ENCODE results near the gene NMT1. TPM values are rescaled to one million over a fixed set of nuclear protein-coding genes. Genes with fewer than 3 reads are reported as not detected.

The NMT1 gene
- total and polyA plus RNA-seq, 4 donors: 27.0 to 83.7 (median 42.6) TPM

GRCh38 chr17:45137561-45138305 is 76.6 kb downstream of the NMT1 start:
- Histone ChIP-seq H3K27me3 (ENCODE audit: control insufficient read depth in 4 of 4, insufficient read depth in 4 of 4, low read length in 3 of 4) (no peaks in the 10 kb centered on the region), H3K27ac (ENCODE audit: low read depth in 1 of 2, low read length in 2 of 2) (peak overlapping the region; percentile 90 to 91), H3K9ac (ENCODE audit: low read depth in 1 of 2, low read length in 2 of 2) (peak overlapping the region; percentile 17 to 75), H3K4me3 (ENCODE audit: low read depth in 1 of 3, low read length in 3 of 3) (peak overlapping the region in 2 of 3 donors; percentile 67 to 73), H3K9me3 (ENCODE audit: control insufficient read depth in 4 of 4, low read length in 3 of 4) (no peaks in the 10 kb centered on the region), H3K4me1 (ENCODE audit: control insufficient read depth in 4 of 4, insufficient read depth in 4 of 4, low read length in 3 of 4) (peaks cover 2 to 48% (median 36%) of the 10 kb centered on the region in 4 donors), H3K36me3 (ENCODE audit: control insufficient read depth in 4 of 4, insufficient read depth in 3 of 4, low read depth in 1 of 4, low read length in 3 of 4) (peaks cover 2 to 9% (median 7%) of the 10 kb centered on the region in 4 donors)
- WGBS: 31% methylated on average over 11 of the region's 11 CpGs
- DNase-seq (ENCODE audit: low spot score): no peak
- TF ChIP-seq YY1 (IDR thresholded peaks at IDR 0.05) (peak; percentile 75), RXRA (IDR thresholded peaks at IDR 0.05) (peak; percentile 98 to 99), HNF4G (IDR thresholded peaks at IDR 0.05) (peak; percentile 99), MAX (IDR thresholded peaks at IDR 0.05) (peak; percentile 89), GABPA (IDR thresholded peaks at IDR 0.05 in 1 of 2, conservative IDR thresholded peaks at IDR 0.05 in 1 of 2) (peak in 1 of 2 donors; percentile 23), EGR1 (IDR thresholded peaks at IDR 0.05; ENCODE audit: low read depth in 2 of 2) (peak in 1 of 2 donors; percentile 68), RAD21 (IDR thresholded peaks at IDR 0.05) (peak; percentile 57 to 59), FOXA1 (IDR thresholded peaks at IDR 0.05) (peak; percentile 48), JUND (IDR thresholded peaks at IDR 0.05) (peak in 1 of 2 donors; percentile 82), HNF4A (conservative IDR thresholded peaks at IDR 0.05) (peak; percentile 99 to 100), FOXA2 (IDR thresholded peaks at IDR 0.05) (peak; percentile 26), SP1 (IDR thresholded peaks at IDR 0.05) (peak; percentile 100), NR2F2 (IDR thresholded peaks at IDR 0.05) (peak; percentile 85), ZBTB33 (IDR thresholded peaks at IDR 0.05) (peak; percentile 84), TAF1 (conservative IDR thresholded peaks at IDR 0.05) (no peak)
- TF ChIP-seq, protein P1, sequence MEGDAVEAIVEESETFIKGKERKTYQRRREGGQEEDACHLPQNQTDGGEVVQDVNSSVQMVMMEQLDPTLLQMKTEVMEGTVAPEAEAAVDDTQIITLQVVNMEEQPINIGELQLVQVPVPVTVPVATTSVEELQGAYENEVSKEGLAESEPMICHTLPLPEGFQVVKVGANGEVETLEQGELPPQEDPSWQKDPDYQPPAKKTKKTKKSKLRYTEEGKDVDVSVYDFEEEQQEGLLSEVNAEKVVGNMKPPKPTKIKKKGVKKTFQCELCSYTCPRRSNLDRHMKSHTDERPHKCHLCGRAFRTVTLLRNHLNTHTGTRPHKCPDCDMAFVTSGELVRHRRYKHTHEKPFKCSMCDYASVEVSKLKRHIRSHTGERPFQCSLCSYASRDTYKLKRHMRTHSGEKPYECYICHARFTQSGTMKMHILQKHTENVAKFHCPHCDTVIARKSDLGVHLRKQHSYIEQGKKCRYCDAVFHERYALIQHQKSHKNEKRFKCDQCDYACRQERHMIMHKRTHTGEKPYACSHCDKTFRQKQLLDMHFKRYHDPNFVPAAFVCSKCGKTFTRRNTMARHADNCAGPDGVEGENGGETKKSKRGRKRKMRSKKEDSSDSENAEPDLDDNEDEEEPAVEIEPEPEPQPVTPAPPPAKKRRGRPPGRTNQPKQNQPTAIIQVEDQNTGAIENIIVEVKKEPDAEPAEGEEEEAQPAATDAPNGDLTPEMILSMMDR (IDR thresholded peaks at IDR 0.05; ENCODE audit: low read depth, low read length, missing input control): no peak
- TF ChIP-seq, protein P2, sequence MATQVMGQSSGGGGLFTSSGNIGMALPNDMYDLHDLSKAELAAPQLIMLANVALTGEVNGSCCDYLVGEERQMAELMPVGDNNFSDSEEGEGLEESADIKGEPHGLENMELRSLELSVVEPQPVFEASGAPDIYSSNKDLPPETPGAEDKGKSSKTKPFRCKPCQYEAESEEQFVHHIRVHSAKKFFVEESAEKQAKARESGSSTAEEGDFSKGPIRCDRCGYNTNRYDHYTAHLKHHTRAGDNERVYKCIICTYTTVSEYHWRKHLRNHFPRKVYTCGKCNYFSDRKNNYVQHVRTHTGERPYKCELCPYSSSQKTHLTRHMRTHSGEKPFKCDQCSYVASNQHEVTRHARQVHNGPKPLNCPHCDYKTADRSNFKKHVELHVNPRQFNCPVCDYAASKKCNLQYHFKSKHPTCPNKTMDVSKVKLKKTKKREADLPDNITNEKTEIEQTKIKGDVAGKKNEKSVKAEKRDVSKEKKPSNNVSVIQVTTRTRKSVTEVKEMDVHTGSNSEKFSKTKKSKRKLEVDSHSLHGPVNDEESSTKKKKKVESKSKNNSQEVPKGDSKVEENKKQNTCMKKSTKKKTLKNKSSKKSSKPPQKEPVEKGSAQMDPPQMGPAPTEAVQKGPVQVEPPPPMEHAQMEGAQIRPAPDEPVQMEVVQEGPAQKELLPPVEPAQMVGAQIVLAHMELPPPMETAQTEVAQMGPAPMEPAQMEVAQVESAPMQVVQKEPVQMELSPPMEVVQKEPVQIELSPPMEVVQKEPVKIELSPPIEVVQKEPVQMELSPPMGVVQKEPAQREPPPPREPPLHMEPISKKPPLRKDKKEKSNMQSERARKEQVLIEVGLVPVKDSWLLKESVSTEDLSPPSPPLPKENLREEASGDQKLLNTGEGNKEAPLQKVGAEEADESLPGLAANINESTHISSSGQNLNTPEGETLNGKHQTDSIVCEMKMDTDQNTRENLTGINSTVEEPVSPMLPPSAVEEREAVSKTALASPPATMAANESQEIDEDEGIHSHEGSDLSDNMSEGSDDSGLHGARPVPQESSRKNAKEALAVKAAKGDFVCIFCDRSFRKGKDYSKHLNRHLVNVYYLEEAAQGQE (IDR thresholded peaks at IDR 0.05): peak; percentile 92
- TF ChIP-seq, protein P3, sequence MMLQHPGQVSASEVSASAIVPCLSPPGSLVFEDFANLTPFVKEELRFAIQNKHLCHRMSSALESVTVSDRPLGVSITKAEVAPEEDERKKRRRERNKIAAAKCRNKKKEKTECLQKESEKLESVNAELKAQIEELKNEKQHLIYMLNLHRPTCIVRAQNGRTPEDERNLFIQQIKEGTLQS (IDR thresholded peaks at IDR 0.05): peak; percentile 48
